ENCODE results near the gene CPLX1.

DNA sequence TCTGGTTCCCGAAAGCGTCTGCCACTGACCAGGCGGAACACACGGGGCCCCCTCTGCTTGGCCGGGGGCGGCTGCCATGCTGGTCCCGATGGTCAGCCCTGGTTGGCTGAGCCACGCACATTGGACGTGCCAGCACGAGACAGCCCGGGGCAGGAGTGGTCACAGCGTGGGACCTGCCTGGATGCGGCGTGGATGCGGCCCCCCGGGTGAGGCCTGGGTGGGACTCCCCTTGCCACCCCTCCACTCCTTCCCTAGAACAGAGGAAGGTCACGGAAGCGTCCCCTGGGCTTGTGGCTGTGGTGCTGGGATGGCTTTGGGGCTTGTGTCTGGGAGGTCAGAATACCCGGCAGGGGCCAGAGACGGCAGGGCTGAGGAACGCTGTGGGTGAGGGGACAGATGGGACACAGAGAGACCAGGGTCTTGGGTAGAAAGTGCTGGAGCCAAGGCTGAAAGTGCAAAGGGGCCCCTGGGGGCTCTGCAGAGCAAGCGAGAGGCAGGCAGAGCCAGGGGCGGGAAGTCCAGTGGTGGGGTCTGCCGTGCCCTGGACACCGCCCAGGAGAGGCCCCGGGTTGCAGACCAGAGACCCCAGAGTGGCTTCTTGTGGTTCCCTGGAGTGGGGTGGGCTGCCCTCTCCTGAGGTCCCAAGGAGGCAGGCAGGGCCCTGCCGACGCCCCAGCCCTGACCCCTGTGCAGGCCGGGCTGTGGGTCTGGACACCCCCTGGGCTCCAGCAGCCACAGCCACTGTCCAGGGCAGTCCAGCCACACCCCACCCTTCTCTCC lies 8.6 kb upstream of the CPLX1 start:
- TF ChIP-seq TCF12 (IDR thresholded peaks at IDR 0.05; ENCODE audit: low read depth) = no peak
- TF ChIP-seq YY1 (IDR thresholded peaks at IDR 0.05; ENCODE audit: low read depth) = no peak
- TF ChIP-seq REST (IDR thresholded peaks at IDR 0.05; ENCODE audit: low read depth) = no peak
- no peak for TF ChIP-seq EGR1 (IDR thresholded peaks at IDR 0.05)
- no peak for TF ChIP-seq EP300 (IDR thresholded peaks at IDR 0.05; ENCODE audit: borderline replicate concordance)
- TF ChIP-seq, protein P1, sequence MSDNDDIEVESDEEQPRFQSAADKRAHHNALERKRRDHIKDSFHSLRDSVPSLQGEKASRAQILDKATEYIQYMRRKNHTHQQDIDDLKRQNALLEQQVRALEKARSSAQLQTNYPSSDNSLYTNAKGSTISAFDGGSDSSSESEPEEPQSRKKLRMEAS (IDR thresholded peaks at IDR 0.05) = no peak
- TF ChIP-seq TAF1 (IDR thresholded peaks at IDR 0.05; ENCODE audit: low read depth) = no peak
- TF ChIP-seq CREB1 (IDR thresholded peaks at IDR 0.05; ENCODE audit: low read depth) = no peak
- TF ChIP-seq RAD21 (IDR thresholded peaks at IDR 0.05; ENCODE audit: low read depth) = no peak
- no peak for TF ChIP-seq NFIC (IDR thresholded peaks at IDR 0.05)
- TF ChIP-seq FOXM1 (IDR thresholded peaks at IDR 0.05; ENCODE audit: borderline replicate concordance, low read depth) = no peak
- no peak for TF ChIP-seq CEBPB (IDR thresholded peaks at IDR 0.05)

Data from Ishikawa (cell line).